ENCODE results near the gene AADACL4.

The AADACL4 gene

GRCh38 chr1:12621346-12622335, 22.2 kb upstream of the AADACL4 start:
- no peak for TF ChIP-seq ZFX (IDR thresholded peaks at IDR 0.05)
- TF ChIP-seq CTCF (conservative IDR thresholded peaks at IDR 0.05), result no peak
- H3K27ac ChIP-seq, result no peak overlapping the region

- TF ChIP-seq CTCF (conservative IDR thresholded peaks at IDR 0.05) (no peak), ZFX (IDR thresholded peaks at IDR 0.05) (no peak)
- H3K27ac ChIP-seq, result no peak overlapping the region
Observed at GRCh38 chr1:12622506-12622905, 21.4 kb upstream of the AADACL4 start.

- TF ChIP-seq ZFX (IDR thresholded peaks at IDR 0.05), result no peak
- no peak for TF ChIP-seq CTCF (conservative IDR thresholded peaks at IDR 0.05)
- no peak overlapping the region for H3K27ac ChIP-seq
Observed at GRCh38 chr1:12625276-12625675, 18.6 kb upstream of the AADACL4 start.

- TF ChIP-seq ZFX (IDR thresholded peaks at IDR 0.05) (no peak), CTCF (conservative IDR thresholded peaks at IDR 0.05) (no peak)
- no peak overlapping the region for H3K27ac ChIP-seq
Observed at GRCh38 chr1:12626888-12627287, 17.0 kb upstream of the AADACL4 start.

GRCh38 chr1:12627296-12627695, 16.6 kb upstream of the AADACL4 start:
- no peak overlapping the region for H3K27ac ChIP-seq
- TF ChIP-seq ZFX (IDR thresholded peaks at IDR 0.05) (no peak), CTCF (conservative IDR thresholded peaks at IDR 0.05) (no peak)

GRCh38 chr1:12629511-12629956, 14.4 kb upstream of the AADACL4 start:
- H3K27ac ChIP-seq, result no peak overlapping the region
- no peak for TF ChIP-seq ZFX (IDR thresholded peaks at IDR 0.05)
- no peak for TF ChIP-seq CTCF (conservative IDR thresholded peaks at IDR 0.05)

GRCh38 chr1:12629985-12630760, 13.7 kb upstream of the AADACL4 start:
- TF ChIP-seq CTCF (conservative IDR thresholded peaks at IDR 0.05) (no peak), ZFX (IDR thresholded peaks at IDR 0.05) (no peak)
- H3K27ac ChIP-seq, result no peak overlapping the region

Measured in C4-2B (cell line).